KBM-7 (cell line): Measurements from ENCODE around the gene KLF16.

ENCODE experiments used
- DNase-seq: peaks from one replicate; pipeline ENCODE4 v3.0.0-alpha.2; 2015
- in situ Hi-C: fragments of 300-500 bp; cut with MboI; formaldehyde crosslinking; loops from 2 replicates; pipeline ENCODE4 v1.14.3; 2020; ENCODE audit warnings: low sequenced_read_pairs, low pct_unique_long_range_greater_than_20kb, mixed read lengths

KLF16 gene

DNA sequence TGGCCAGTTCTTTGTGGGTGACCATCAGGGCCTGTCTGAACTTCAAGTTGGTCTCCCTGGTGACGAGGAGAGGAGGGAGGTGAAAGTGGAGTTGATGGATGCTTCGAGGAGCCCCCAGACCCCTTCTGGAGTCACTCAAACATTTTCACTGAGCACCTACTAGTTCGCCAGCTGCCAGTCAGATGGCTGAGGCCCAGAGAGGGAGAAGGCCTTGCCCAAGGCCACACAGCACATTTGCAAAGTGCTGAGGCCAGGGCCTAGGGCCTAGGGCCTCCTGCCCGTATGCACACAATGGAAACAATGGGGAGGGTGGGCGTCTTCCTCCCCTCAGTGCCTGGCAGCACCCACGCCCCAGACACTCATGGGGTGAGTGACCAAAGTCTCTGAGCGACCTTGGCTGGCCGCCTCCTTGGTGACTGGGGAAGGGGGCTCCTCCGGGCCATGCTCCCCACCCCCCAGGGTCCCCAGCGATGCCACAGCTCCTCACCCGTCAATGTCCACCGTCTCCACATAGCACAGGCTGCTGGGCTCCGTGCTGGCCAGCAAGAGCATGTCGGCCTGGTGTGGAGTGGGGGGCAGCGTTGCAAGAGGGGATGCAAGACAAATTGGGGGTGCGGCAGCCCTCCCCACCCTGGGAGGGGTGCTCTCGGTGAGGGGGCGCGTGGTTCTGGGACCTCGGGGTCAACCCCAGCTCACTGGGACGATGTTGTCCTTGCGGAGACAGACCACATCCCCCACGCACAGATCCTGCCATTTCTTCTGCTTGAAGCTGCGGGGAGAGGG is 57.8 kb downstream of the KLF16 start:
- no peak for DNase-seq
- in situ Hi-C loops: no loop called here

DNA sequence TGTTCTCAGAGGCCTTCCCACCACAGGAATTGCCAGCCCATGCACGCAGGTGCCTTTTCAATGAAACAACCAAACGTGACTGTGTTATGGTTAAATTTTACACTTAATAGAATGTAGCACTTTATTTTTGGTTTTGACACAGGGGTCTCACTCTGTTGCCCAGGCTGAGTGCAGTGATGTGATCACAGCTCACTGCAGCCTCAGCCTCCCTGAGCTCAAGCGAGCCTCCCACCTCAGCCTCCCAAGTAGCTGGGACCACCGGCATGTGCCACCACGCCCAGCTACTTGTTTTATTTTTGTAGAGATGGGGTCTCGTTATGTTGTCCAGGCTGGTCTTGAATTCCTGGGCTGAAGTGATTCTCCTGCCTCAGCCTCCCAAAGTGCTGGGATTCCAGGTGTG is 58.5 kb downstream of the KLF16 start:
- DNase-seq: no peak
- in situ Hi-C loops: no loop called here
